Lung (tissue), 12 donors: ENCODE data around the gene ADAMTSL1. TPM values are rescaled to one million over a fixed set of nuclear protein-coding genes. Genes with fewer than 3 reads are reported as not detected.
"Not testable (repeated sequence)": the region's sequence is repeated elsewhere in the genome, so short reads cannot be mapped to it uniquely, and the experiment has no call there.

Experiments used
- ATAC-seq: fragments of 200-7000 bp; cut with Tn5 transposase; one replicate; pipeline ENCODE4 v1.9.1; 2020; ENCODE audit warnings: moderate number of reproducible peaks; ENCODE audit not compliant: insufficient read depth, low FRiP score
- DNase-seq, 3 donors: peaks; one replicate each; pipeline ENCODE4 v3.0.0-alpha.2; 2013 to 2017
- H3K27ac ChIP-seq, 2 donors: one replicate each; pipeline ENCODE4 v1.5.1; 2013; ENCODE audit warnings: mild to moderate bottlenecking in 2 of 2, moderate library complexity in 2 of 2, control low read depth in 1 of 2, inconsistent platforms in 1 of 2, low read depth in 1 of 2, low read length in 1 of 2
- H3K27me3 ChIP-seq, 3 donors: one replicate each; pipeline ENCODE4 v1.5.1; 2013; ENCODE audit warnings: low read length in 2 of 3; ENCODE audit not compliant: control insufficient read depth in 3 of 3, insufficient read depth in 3 of 3
- H3K36me3 ChIP-seq, 4 donors: one replicate each; pipeline ENCODE4 v1.5.1; 2013; ENCODE audit warnings: low read length in 4 of 4, mild to moderate bottlenecking in 1 of 4, moderate library complexity in 1 of 4; ENCODE audit not compliant: control insufficient read depth in 4 of 4, insufficient read depth in 4 of 4
- H3K4me1 ChIP-seq, 5 donors: one replicate each; pipeline ENCODE4 v1.5.1; 2013; ENCODE audit warnings: low read length in 5 of 5, mild to moderate bottlenecking in 2 of 5, moderate library complexity in 1 of 5; ENCODE audit not compliant: control insufficient read depth in 5 of 5, insufficient read depth in 5 of 5
- H3K4me3 ChIP-seq: one replicate; pipeline ENCODE4 v1.5.1; 2013; ENCODE audit warnings: mild to moderate bottlenecking, control low read depth, moderate library complexity
- H3K9ac ChIP-seq, 2 donors: one replicate each; pipeline ENCODE4 v1.5.1; 2013; ENCODE audit warnings: low read length in 2 of 2, control low read depth in 1 of 2; ENCODE audit not compliant: insufficient read depth in 1 of 2
- H3K9me3 ChIP-seq, 4 donors: one replicate each; pipeline ENCODE4 v1.5.1; 2013; ENCODE audit warnings: low read length in 3 of 4, mild to moderate bottlenecking in 1 of 4, moderate library complexity in 1 of 4; ENCODE audit not compliant: control insufficient read depth in 4 of 4, insufficient read depth in 3 of 4
- WGBS, 2 donors: extraction: QIAGEN DNeasy Blood & Tissue Kit; methylation state at CpG; one replicate each; pipeline ENCODE4 v1.1.7; 2013; 5-methylcytosine and 5-hydroxymethylcytosine counted together
- polyA plus RNA-seq, 2 donors: library from polyadenylated mRNA; stranded (reverse); fragments of 200-250 nt; gene quantifications; one replicate each; pipeline ENCODE4 v1.2.1, GENCODE V29; 2013
- total RNA-seq, 2 donors: library from RNA; depleted of rRNA in 1 of 2; stranded (reverse); fragments of >200 nt in 1 of 2; gene quantifications; one replicate each; pipeline ENCODE4 v1.2.1, GENCODE V29; 2014 to 2021
- TF ChIP-seq, protein P1 (sequence below): IDR thresholded peaks from 2 replicates; pipeline ENCODE4 v1.5.1; 2012; ENCODE audit warnings: mild to moderate bottlenecking; ENCODE audit errors: control extremely low read depth, extremely low read depth
- donor health status: control.
- donor health status: control.
- donor health status: Bipolar disorder and iron deficiency.
- donor health status: healthy.
- donor health status: DM: yes; HTN: yes; CAD: no.

Gene ADAMTSL1
- total and polyA plus RNA-seq, 4 donors: 0.25 to 36.2 (median 1.4) TPM

DNA sequence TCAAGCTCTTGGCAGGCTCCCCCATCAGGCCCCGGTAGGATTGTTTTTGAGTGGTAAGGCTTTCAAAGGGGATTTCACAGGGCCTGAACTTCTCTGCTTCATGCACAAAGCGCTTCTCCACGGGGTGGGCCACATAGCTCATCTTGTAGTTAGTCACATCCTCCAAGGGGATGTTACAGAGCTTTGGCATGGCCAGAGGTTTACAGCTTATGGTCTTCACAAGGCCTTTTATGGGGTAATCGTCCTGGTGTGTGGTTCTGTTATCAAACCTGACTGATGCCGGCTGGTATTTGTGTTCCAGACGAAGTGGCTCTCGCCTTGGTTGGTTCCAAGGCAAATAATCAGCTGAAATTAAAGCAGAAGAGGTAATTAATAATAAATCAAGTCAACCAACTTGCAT, 454.8 kb downstream of the ADAMTSL1 start:
- 87 to 89% methylated on average over 7 of the region's 7 CpGs for WGBS, 2 donors
- Histone ChIP-seq H3K36me3 (no peaks in the 10 kb centered on the region), H3K27ac (no peak overlapping the region), H3K27me3 (no peaks in the 10 kb centered on the region), H3K9me3 (peaks cover 0 to 2% (median 0%) of the 10 kb centered on the region in 4 donors), H3K4me3 (no peak overlapping the region), H3K4me1 (no peaks in the 10 kb centered on the region), H3K9ac (no peak overlapping the region)
- TF ChIP-seq, protein P1, sequence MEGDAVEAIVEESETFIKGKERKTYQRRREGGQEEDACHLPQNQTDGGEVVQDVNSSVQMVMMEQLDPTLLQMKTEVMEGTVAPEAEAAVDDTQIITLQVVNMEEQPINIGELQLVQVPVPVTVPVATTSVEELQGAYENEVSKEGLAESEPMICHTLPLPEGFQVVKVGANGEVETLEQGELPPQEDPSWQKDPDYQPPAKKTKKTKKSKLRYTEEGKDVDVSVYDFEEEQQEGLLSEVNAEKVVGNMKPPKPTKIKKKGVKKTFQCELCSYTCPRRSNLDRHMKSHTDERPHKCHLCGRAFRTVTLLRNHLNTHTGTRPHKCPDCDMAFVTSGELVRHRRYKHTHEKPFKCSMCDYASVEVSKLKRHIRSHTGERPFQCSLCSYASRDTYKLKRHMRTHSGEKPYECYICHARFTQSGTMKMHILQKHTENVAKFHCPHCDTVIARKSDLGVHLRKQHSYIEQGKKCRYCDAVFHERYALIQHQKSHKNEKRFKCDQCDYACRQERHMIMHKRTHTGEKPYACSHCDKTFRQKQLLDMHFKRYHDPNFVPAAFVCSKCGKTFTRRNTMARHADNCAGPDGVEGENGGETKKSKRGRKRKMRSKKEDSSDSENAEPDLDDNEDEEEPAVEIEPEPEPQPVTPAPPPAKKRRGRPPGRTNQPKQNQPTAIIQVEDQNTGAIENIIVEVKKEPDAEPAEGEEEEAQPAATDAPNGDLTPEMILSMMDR: no peak
- ATAC-seq (no peak), DNase-seq (no peak)

GRCh38 chr9:18930611-18931010, 456.7 kb downstream of the ADAMTSL1 start:
- ATAC-seq, H3K4me1 ChIP-seq, H3K4me3 ChIP-seq, H3K9me3 ChIP-seq, H3K27ac ChIP-seq, H3K36me3 ChIP-seq, H3K27me3 ChIP-seq, H3K9ac ChIP-seq, DNase-seq: not testable (repeated sequence)
- 85 to 87% methylated on average over 11 to 13 of the region's 13 CpGs for WGBS, 2 donors

- ATAC-seq (no peak), DNase-seq (peak in 1 of 3 donors; percentile 39)
- Histone ChIP-seq H3K27ac (no peak overlapping the region), H3K4me1 (peaks cover 0 to 8% (median 0%) of the 10 kb centered on the region in 5 donors), H3K27me3 (no peaks in the 10 kb centered on the region), H3K9me3 (no peaks in the 10 kb centered on the region), H3K9ac (no peak overlapping the region), H3K4me3 (no peak overlapping the region), H3K36me3 (no peaks in the 10 kb centered on the region)
- TF ChIP-seq, protein P1: no peak
- WGBS, 2 donors: 81 to 84% methylated on average over 2 of the region's 2 CpGs
Measured at GRCh38 chr9:18935541-18935940, 461.6 kb downstream of the ADAMTSL1 start.

- Histone ChIP-seq H3K27ac (no peak overlapping the region), H3K36me3 (no peaks in the 10 kb centered on the region), H3K27me3 (no peaks in the 10 kb centered on the region), H3K9me3 (no peaks in the 10 kb centered on the region), H3K4me1 (peaks cover 0 to 15% (median 0%) of the 10 kb centered on the region in 5 donors), H3K4me3 (no peak overlapping the region), H3K9ac (no peak overlapping the region)
- DNase-seq (peak in 1 of 3 donors; percentile 19), ATAC-seq (no peak)
- TF ChIP-seq, protein P1: no peak
- 65 to 69% methylated on average over 7 of the region's 7 CpGs for WGBS, 2 donors
Measured at GRCh38 chr9:18936094-18936871, 462.3 kb downstream of the ADAMTSL1 start.
